Astrocyte (in vitro differentiated cells and primary cell): ENCODE results near the gene IQCE.

Experiments
- CTCF ChIP-seq: IDR thresholded peaks from 2 replicates; pipeline ENCODE4 v1.5.1; 2011; ENCODE audit warnings: low read depth, mild to moderate bottlenecking, inconsistent platforms, low read length, moderate library complexity; ENCODE audit not compliant: insufficient read depth
- EZH2 ChIP-seq: IDR thresholded peaks from 2 replicates; pipeline ENCODE4 v1.6.1; 2012; ENCODE audit warnings: mild to moderate bottlenecking, low read length, inconsistent platforms; ENCODE audit not compliant: insufficient read depth

- TF ChIP-seq CTCF (no peak), EZH2 (no peak)
Observed at GRCh38 chr7:2635148-2635668, 76.4 kb downstream of the IQCE start.
